HepG2 (cell line): ENCODE measurements around the gene SAMD4B. TPM values are rescaled to one million over a fixed set of nuclear protein-coding genes. Genes with fewer than 3 reads are reported as not detected.
A peak's percentile ranks its signal among the peaks of the same experiment; 100 is the strongest.

Source experiments
- ATF4 ChIP-seq, 2 experiments: fragments of 450-650 bp in 1 of 2; sonication (generic) in 1 of 2; formaldehyde crosslinking; IDR thresholded peaks; 2 replicates each; pipeline versions ENCODE4 v1.5.0 to v1.8.0; 2020 to 2022; ENCODE audit warnings: mild to moderate bottlenecking in 1 of 2, missing genetic modification reagents in 1 of 2
- CEBPB ChIP-seq: IDR thresholded peaks from 2 replicates; pipeline ENCODE4 v1.6.1; 2011; ENCODE audit warnings: low read depth, low read length, improper control_type of control experiment, borderline replicate concordance
- DMTF1 ChIP-seq: sonication (generic); formaldehyde crosslinking; IDR thresholded peaks from 2 replicates; pipeline ENCODE4 v1.4.0; 2020; ENCODE audit warnings: mild to moderate bottlenecking, missing genetic modification reagents
- FOXC1 ChIP-seq: sonication (generic); formaldehyde crosslinking; IDR thresholded peaks from 2 replicates; pipeline ENCODE4 v1.8.0; 2022; ENCODE audit warnings: mild to moderate bottlenecking, missing genetic modification reagents, borderline replicate concordance
- HDAC2 ChIP-seq: sonication (generic); formaldehyde crosslinking; IDR thresholded peaks from 2 replicates; pipeline ENCODE4 v1.4.0; 2020; ENCODE audit warnings: missing genetic modification reagents
- HNF4G ChIP-seq, 2 experiments: sonication (generic) in 1 of 2; formaldehyde crosslinking in 1 of 2; IDR thresholded peaks; 2 replicates each; pipeline versions ENCODE4 v1.4.0 to v1.6.1; 2011 to 2020; ENCODE audit warnings: borderline replicate concordance in 2 of 2, low read depth in 2 of 2, mild to moderate bottlenecking in 2 of 2, low read length in 1 of 2, missing genetic modification reagents in 1 of 2, moderate library complexity in 1 of 2
- NONO ChIP-seq, 2 experiments: fragments of 450-650 bp in 1 of 2; sonication (generic) in 1 of 2; formaldehyde crosslinking in 1 of 2; IDR thresholded peaks in 1 of 2; conservative IDR thresholded peaks in 1 of 2; 2 replicates each; pipeline versions ENCODE4 v1.6.1 to v1.8.0; 2017 to 2022; ENCODE audit warnings: mild to moderate bottlenecking in 1 of 2, missing genetic modification reagents in 1 of 2, moderate library complexity in 1 of 2
- SIN3B ChIP-seq: fragments of 150-350 bp; IDR thresholded peaks from 2 replicates; pipeline ENCODE4 v1.6.1; 2014; ENCODE audit warnings: low read length
- SKIL ChIP-seq: sonication (generic); formaldehyde crosslinking; IDR thresholded peaks from 2 replicates; pipeline ENCODE4 v1.8.0; 2022; ENCODE audit warnings: missing genetic modification reagents, mild to moderate bottlenecking, moderate library complexity, borderline replicate concordance
- ZBED4 ChIP-seq: sonication (generic); formaldehyde crosslinking; IDR thresholded peaks from 2 replicates; pipeline ENCODE4 v1.4.0; 2020; ENCODE audit warnings: missing genetic modification reagents, borderline replicate concordance
- ZNF124 ChIP-seq: sonication (generic); formaldehyde crosslinking; IDR thresholded peaks from 2 replicates; pipeline ENCODE4 v1.4.0; 2020; ENCODE audit warnings: missing genetic modification reagents
- ZNF331 ChIP-seq: sonication (generic); formaldehyde crosslinking; IDR thresholded peaks from 2 replicates; pipeline ENCODE4 v1.4.0; 2020; ENCODE audit warnings: missing genetic modification reagents
- ZNF567 ChIP-seq: sonication (generic); formaldehyde crosslinking; IDR thresholded peaks from 2 replicates; pipeline ENCODE4 v1.8.1; 2023; ENCODE audit warnings: mild to moderate bottlenecking, missing genetic modification reagents, borderline replicate concordance
- ZNF746 ChIP-seq: sonication (generic); formaldehyde crosslinking; IDR thresholded peaks from 2 replicates; pipeline ENCODE4 v1.8.0; 2022; ENCODE audit warnings: mild to moderate bottlenecking, missing genetic modification reagents
- ZNF782 ChIP-seq: sonication (generic); formaldehyde crosslinking; IDR thresholded peaks from 2 replicates; pipeline ENCODE4 v1.4.0; 2020; ENCODE audit warnings: missing genetic modification reagents, mild to moderate bottlenecking, borderline replicate concordance
- ZNF816 ChIP-seq: sonication (generic); formaldehyde crosslinking; IDR thresholded peaks from 2 replicates; pipeline ENCODE4 v1.8.0; 2022; ENCODE audit warnings: missing genetic modification reagents, mild to moderate bottlenecking, borderline replicate concordance
- ZNF883 ChIP-seq: sonication (generic); formaldehyde crosslinking; IDR thresholded peaks from 2 replicates; pipeline ENCODE4 v1.5.1; 2020; ENCODE audit warnings: mild to moderate bottlenecking, missing genetic modification reagents; ENCODE audit errors: not compliant biosample characterization
- polyA plus RNA-seq, 8 experiments: library from polyadenylated mRNA; depleted of rRNA in 3 of 8; stranded (reverse) in 7 of 8; unstranded in 1 of 8; fragments of >200 nt; fragmentation: Illumina TruSeq in 4 of 8; extraction: Trizol in 4 of 8; gene quantifications; 2 replicates each; pipeline versions ENCODE4 v1.2.1 to v1.2.3, GENCODE V29; 2011 to 2016; ENCODE audit warnings: low read depth in 4 of 8, missing spikeins in 1 of 8, mixed read lengths in 1 of 8; ENCODE audit not compliant: insufficient read depth in 1 of 8
- total RNA-seq, 5 experiments: library from RNA; depleted of rRNA; stranded (reverse); fragments of >200 nt; fragmentation: Illumina TruSeq; extraction: Trizol; gene quantifications; 2 replicates each; pipeline ENCODE4 v1.2.3, GENCODE V29; 2016; ENCODE audit warnings: low read depth in 1 of 5

Gene SAMD4B
- total and polyA plus RNA-seq, 2 of the 13 experiments (the other 11 are each of a cell fraction or from before 2014, with no cell fraction given), result 26.0 to 31.8 TPM

GRCh38 chr19:39341719-39342604 lies at the start of gene SAMD4B (continued):
- TF ChIP-seq DMTF1 (CRISPR knock-in tag) (no peak; the same call in 1 of the 2 replicates), ZNF124 (CRISPR knock-in tag) (peak; percentile 86), HDAC2 (CRISPR knock-in tag) (peak; percentile 53), ZNF567 (CRISPR knock-in tag) (0 out of 2 replicates have a peak, but pooled peaks have one; percentile 34), ZBED4 (CRISPR knock-in tag) (peak; percentile 50), ZNF816 (CRISPR knock-in tag) (no peak), CEBPB (no peak), ZNF782 (CRISPR knock-in tag) (peak; percentile 48; the same call in 1 of the 2 replicates), ZNF883 (CRISPR knock-in tag) (peak; percentile 67), ZNF746 (CRISPR knock-in tag) (0 out of 2 replicates have a peak, but pooled peaks have one; percentile 31), ATF4 (CRISPR knock-in tag; IDR thresholded peaks at IDR 0.05) (0 out of 4 replicates have a peak, but pooled peaks of 1 of the 2 experiments have one; percentile 21), FOXC1 (no peak; the same call in 1 of the 2 replicates), SKIL (no peak), HNF4G (IDR thresholded peaks at IDR 0.05; ENCODE audit: borderline replicate concordance, low read depth, low read length) (no peak), HNF4G (CRISPR knock-in tag; IDR thresholded peaks at IDR 0.05; ENCODE audit: borderline replicate concordance, low read depth) (peak; percentile 68; the same call in 1 of the 2 replicates), NONO (IDR thresholded peaks at IDR 0.05) (no peak), NONO (CRISPR knock-in tag; conservative IDR thresholded peaks at IDR 0.05) (peak; percentile 81), ZNF331 (peak; percentile 71; the same call in 1 of the 2 replicates), SIN3B (peak; percentile 76)
